Measurements from ENCODE around the gene SH3GL1.

- TF ChIP-seq EZH2 (IDR thresholded peaks at IDR 0.05; ENCODE audit: low read length) (no peak), CTCF (optimal IDR thresholded peaks at IDR 0.05 in 1 of 3, IDR thresholded peaks at IDR 0.05 in 1 of 3, conservative IDR thresholded peaks at IDR 0.05 in 1 of 3; ENCODE audit: extremely low read depth in 1 of 3, insufficient read depth in 2 of 3, low read length in 3 of 3) (no peak)
These were observed 42.8 kb upstream of the SH3GL1 start for GRCh38 chr19:4443188-4443587.

Measured in keratinocyte (primary cell).